Natural killer cell (primary cell): ENCODE data around the gene TMC8. TPM values are rescaled to one million over a fixed set of nuclear protein-coding genes. Genes with fewer than 3 reads are reported as not detected.
A peak's percentile ranks its signal among the peaks of the same experiment; 100 is the strongest.
"Not testable (repeated sequence)": the region's sequence is repeated elsewhere in the genome, so short reads cannot be mapped to it uniquely, and the experiment has no call there.

ENCODE experiments used
- ATAC-seq, 3 donors: fragments of 150-1000 bp in 2 of 3; fragments of 200-7000 bp in 1 of 3; cut with Tn5 transposase; 1 replicate in 1 of 3; 2 replicates in 2 of 3; pipeline ENCODE4 v1.10.0; 2021; ENCODE audit warnings: mild to moderate bottlenecking in 2 of 3, moderate library complexity in 2 of 3
- DNase-seq, 2 donors: peaks; one replicate each; pipeline versions ENCODE4 v3.0.0 to v3.0.0-alpha.2; 2013 to 2021; ENCODE audit warnings: mixed read lengths in 1 of 2
- H3K27ac ChIP-seq: one replicate; pipeline ENCODE4 v1.5.1; 2013; ENCODE audit warnings: mild to moderate bottlenecking, low read length
- H3K27me3 ChIP-seq: one replicate; pipeline ENCODE4 v1.6.1; 2013; ENCODE audit warnings: low read length; ENCODE audit not compliant: control insufficient read depth, insufficient read depth
- H3K36me3 ChIP-seq: one replicate; pipeline ENCODE4 v1.6.1; 2013; ENCODE audit warnings: low read length; ENCODE audit not compliant: control insufficient read depth, insufficient read depth
- H3K4me1 ChIP-seq: one replicate; pipeline ENCODE4 v1.6.1; 2013; ENCODE audit warnings: low read length; ENCODE audit not compliant: control insufficient read depth, insufficient read depth
- H3K4me3 ChIP-seq: one replicate; pipeline ENCODE4 v1.5.1; 2013; ENCODE audit warnings: low read length
- H3K9me3 ChIP-seq: one replicate; pipeline ENCODE4 v1.6.1; 2013; ENCODE audit warnings: low read length; ENCODE audit not compliant: control insufficient read depth, insufficient read depth
- H3K27ac Mint-ChIP-seq, 2 donors: one replicate each; pipeline ENCODE4 v1.8.0; 2022; ENCODE audit warnings: mild to moderate bottlenecking in 2 of 2, mixed read lengths in 2 of 2, moderate library complexity in 1 of 2
- H3K27me3 Mint-ChIP-seq, 2 donors: one replicate each; pipeline ENCODE4 v1.8.0; 2022; ENCODE audit warnings: low read depth in 2 of 2, mixed read lengths in 2 of 2
- H3K36me3 Mint-ChIP-seq: one replicate; pipeline ENCODE4 v1.8.0; 2022; ENCODE audit warnings: mixed read lengths
- H3K4me1 Mint-ChIP-seq, 2 donors: one replicate each; pipeline ENCODE4 v1.8.0; 2022; ENCODE audit warnings: mixed read lengths in 2 of 2
- H3K4me3 Mint-ChIP-seq: one replicate; pipeline ENCODE4 v1.8.0; 2022; ENCODE audit warnings: mild to moderate bottlenecking, moderate library complexity, mixed read lengths
- H3K9me3 Mint-ChIP-seq, 2 donors: one replicate each; pipeline ENCODE4 v1.8.0; 2022; ENCODE audit warnings: mixed read lengths in 2 of 2
- WGBS: methylation state at CpG from one replicate; pipeline ENCODE4 v1.1.7; 2013; ENCODE audit warnings: missing lambda C conversion rate; ENCODE audit not compliant: insufficient coverage; 5-methylcytosine and 5-hydroxymethylcytosine counted together
- intact Hi-C: fragments of 100-400 bp; cut with micrococcal nuclease; formaldehyde crosslinking; loops from one replicate; pipeline ENCODE4 v1.14.2; 2022
- total RNA-seq, 4 donors: library from RNA; stranded (reverse); fragments of 120-200 nt in 1 of 4; gene quantifications; one replicate each; pipeline versions ENCODE4 v1.2.3 to v1.2.4, GENCODE V29; 2013 to 2022
- TF ChIP-seq, protein P1 (sequence below): fragments of 200-600 bp; IDR thresholded peaks from one replicate; pipeline ENCODE4 v1.8.0; 2022; ENCODE audit warnings: antibody characterized with exemption

The TMC8 gene
- total RNA-seq: 100 to 1,000 TPM; 401 to 551 (median 435) TPM
- 134 TPM for total RNA-seq (2013)

DNA sequence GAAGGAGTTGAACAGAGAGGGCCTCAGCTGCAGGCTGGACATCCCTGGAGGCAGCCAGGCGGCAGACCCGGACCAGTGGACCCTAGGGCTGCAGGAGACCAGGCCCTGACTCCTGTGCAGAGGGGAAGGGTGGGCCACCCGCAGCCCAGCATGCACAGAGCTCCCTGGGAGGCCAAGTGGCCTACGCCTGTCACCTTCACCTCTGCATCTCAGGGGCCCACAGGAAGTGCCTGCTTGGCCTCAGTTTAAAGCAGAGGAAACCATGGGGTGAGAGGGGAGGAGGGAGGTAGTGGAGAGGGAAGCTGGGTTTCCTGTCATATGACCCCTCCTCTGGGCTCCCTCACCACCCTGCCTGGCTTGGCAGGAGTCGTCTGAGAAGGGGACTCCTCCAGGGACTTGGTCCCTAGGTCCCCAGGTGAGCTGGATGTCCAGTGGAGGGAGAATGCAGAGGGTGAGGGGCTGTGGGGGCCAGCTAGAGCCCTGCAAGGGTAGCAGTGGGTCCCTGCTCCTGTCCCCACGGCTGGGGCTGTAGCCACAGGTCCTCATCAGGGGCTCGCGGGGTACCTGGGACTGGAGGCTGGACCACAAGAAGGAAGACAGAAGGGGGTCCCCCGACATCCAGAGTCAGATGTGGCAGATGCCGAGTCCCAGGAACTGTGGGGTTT lies at the start of gene TMC8:
Gene TMC8, plus strand, starts transcription at position 335 of the 665 bp plus-strand sequence. CDS start 818 bp downstream, outside the sequence.
- no peaks in the 10 kb centered on the region for H3K27me3 Mint-ChIP-seq
- peaks cover 51% of the 10 kb centered on the region for H3K36me3 ChIP-seq
- peak within 1 kb of the TSS; percentile 93 for H3K4me3 Mint-ChIP-seq
- peak within 1 kb of the TSS; percentile 71 for H3K4me3 ChIP-seq
- H3K27me3 ChIP-seq: no peaks in the 10 kb centered on the region
- TF ChIP-seq, protein P1, sequence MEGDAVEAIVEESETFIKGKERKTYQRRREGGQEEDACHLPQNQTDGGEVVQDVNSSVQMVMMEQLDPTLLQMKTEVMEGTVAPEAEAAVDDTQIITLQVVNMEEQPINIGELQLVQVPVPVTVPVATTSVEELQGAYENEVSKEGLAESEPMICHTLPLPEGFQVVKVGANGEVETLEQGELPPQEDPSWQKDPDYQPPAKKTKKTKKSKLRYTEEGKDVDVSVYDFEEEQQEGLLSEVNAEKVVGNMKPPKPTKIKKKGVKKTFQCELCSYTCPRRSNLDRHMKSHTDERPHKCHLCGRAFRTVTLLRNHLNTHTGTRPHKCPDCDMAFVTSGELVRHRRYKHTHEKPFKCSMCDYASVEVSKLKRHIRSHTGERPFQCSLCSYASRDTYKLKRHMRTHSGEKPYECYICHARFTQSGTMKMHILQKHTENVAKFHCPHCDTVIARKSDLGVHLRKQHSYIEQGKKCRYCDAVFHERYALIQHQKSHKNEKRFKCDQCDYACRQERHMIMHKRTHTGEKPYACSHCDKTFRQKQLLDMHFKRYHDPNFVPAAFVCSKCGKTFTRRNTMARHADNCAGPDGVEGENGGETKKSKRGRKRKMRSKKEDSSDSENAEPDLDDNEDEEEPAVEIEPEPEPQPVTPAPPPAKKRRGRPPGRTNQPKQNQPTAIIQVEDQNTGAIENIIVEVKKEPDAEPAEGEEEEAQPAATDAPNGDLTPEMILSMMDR: no peak
- peaks cover 49 to 72% of the 10 kb centered on the region in 2 donors for H3K4me1 Mint-ChIP-seq
- ATAC-seq (peak; percentile 40 to 66 (median 57)), DNase-seq (peak; percentile 61 to 93)
- WGBS: 0% methylated on average over 10 of the region's 10 CpGs
- peak within 1 kb of the TSS; percentile 74 for H3K27ac ChIP-seq
- H3K36me3 Mint-ChIP-seq: peaks cover 2% of the 10 kb centered on the region
- H3K9me3 ChIP-seq: no peaks in the 10 kb centered on the region
- H3K4me1 ChIP-seq: peaks cover 79% of the 10 kb centered on the region
- intact Hi-C loops: loop anchor here (1.0 to 5.0 kb wide), 2 partner anchors 9 to 1672 kb away; no protein-coding TSS in a partner anchor
- H3K9me3 Mint-ChIP-seq: no peaks in the 10 kb centered on the region
- peak within 1 kb of the TSS; percentile 88 to 99 for H3K27ac Mint-ChIP-seq

GRCh38 chr17:78081551-78081950 lies 49.0 kb upstream of the TMC8 start:
- Histone ChIP-seq H3K4me3 (no peak overlapping the region), H3K27ac (no peak overlapping the region), H3K4me1 (no peaks in the 10 kb centered on the region), H3K9me3 (no peaks in the 10 kb centered on the region), H3K27me3 (no peaks in the 10 kb centered on the region), H3K36me3 (peaks cover 64% of the 10 kb centered on the region)
- WGBS: 96% methylated on average over 2 of the region's 3 CpGs
- Mint-ChIP-seq H3K36me3 (no peaks in the 10 kb centered on the region), H3K4me3 (no peak overlapping the region), H3K4me1 (no peaks in the 10 kb centered on the region), H3K27me3 (no peaks in the 10 kb centered on the region), H3K9me3 (no peaks in the 10 kb centered on the region), H3K27ac (no peak overlapping the region)
- DNase-seq: no peak
- TF ChIP-seq, protein P1: no peak
- intact Hi-C loops: no loop called here
- ATAC-seq: no peak

DNA sequence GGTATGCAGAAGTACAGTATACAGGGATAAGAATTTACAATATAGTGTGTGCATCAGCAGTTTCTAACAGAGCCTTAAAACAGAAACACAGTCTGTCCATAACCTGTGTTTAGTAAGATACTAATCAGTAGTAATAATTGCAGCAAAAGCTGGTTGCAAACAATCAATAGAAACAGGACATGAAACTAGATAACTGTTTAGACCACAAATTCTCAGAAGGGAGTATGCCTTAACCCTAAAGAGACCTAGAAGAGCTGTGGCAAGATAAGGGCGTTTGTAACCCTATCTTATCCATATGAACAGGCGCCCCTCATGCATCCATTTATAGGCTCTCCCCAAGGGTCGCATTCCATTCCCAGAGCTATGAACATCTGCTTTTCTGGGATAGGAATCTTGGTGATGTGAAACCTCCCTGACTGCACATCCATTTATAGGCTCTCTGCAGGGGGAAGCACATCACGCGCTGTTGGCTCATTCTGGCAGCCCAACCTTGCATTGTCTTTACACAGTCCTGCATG lies 48.2 kb upstream of the TMC8 start:
- H3K4me1 ChIP-seq, H3K36me3 Mint-ChIP-seq, H3K27ac Mint-ChIP-seq, DNase-seq, H3K9me3 Mint-ChIP-seq, H3K27ac ChIP-seq, H3K27me3 Mint-ChIP-seq, ATAC-seq, H3K27me3 ChIP-seq, H3K9me3 ChIP-seq, H3K4me3 ChIP-seq, H3K4me3 Mint-ChIP-seq, H3K4me1 Mint-ChIP-seq, intact Hi-C loops: not testable (repeated sequence)
- H3K36me3 ChIP-seq: peaks cover 64% of the 10 kb centered on the region
- 97% methylated on average over 4 of the region's 5 CpGs for WGBS

DNA sequence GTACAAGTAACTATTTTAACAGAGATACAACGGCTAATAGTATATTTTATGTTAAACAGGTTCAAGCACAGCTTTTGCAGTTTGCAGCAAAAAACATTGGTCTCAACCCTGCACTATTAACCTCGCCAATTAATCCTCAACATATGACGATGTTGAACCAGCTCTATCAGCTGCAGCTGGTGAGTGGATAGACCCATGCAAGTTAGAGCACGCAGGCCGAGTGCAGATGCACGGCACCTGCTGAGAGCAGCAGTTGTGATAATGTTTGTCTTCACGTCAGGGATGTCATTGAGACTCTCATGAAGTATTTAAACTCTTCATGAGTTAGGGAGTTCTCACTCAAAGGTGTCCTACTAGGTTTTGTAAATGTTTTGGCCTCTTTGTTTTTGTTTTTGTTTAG lies 47.6 kb upstream of the TMC8 start:
- no peak overlapping the region for H3K27ac Mint-ChIP-seq
- H3K27ac ChIP-seq: no peak overlapping the region

More for the DNA sequence above, 47.6 kb upstream of the TMC8 start:
- no peak overlapping the region for H3K4me3 Mint-ChIP-seq
- WGBS: 98% methylated on average over 6 of the region's 7 CpGs
- peaks cover 7% of the 10 kb centered on the region for H3K36me3 Mint-ChIP-seq
- Histone ChIP-seq H3K4me3 (no peak overlapping the region), H3K36me3 (peaks cover 64% of the 10 kb centered on the region), H3K4me1 (no peaks in the 10 kb centered on the region), H3K9me3 (no peaks in the 10 kb centered on the region), H3K27me3 (no peaks in the 10 kb centered on the region)
- ATAC-seq: no peak
- H3K4me1 Mint-ChIP-seq: no peaks in the 10 kb centered on the region
- DNase-seq: no peak
- TF ChIP-seq, protein P1: no peak
- no peaks in the 10 kb centered on the region for H3K9me3 Mint-ChIP-seq
- intact Hi-C loops: no loop called here
- no peaks in the 10 kb centered on the region for H3K27me3 Mint-ChIP-seq
